Umbilical cord (tissue), 2 donors: ENCODE measurements around the gene SLX4. TPM values are rescaled to one million over a fixed set of nuclear protein-coding genes. Genes with fewer than 3 reads are reported as not detected.

ENCODE experiments used
- DNase-seq: peaks from one replicate; pipeline ENCODE4 v3.0.0-alpha.2; 2015; ENCODE audit warnings: low spot score
- total RNA-seq: library from RNA; depleted of rRNA; stranded (reverse); fragments of >200 nt; gene quantifications from one replicate; pipeline ENCODE4 v1.2.3, GENCODE V29; 2014; ENCODE audit warnings: low replicate concordance; ENCODE audit not compliant: insufficient read depth

SLX4 gene
- total RNA-seq, 1 donor from 2014 or later: 4.8 TPM

- no peak for DNase-seq
These were observed 9.6 kb downstream of the SLX4 start for GRCh38 chr16:3601614-3602319.

- DNase-seq: no peak
These were observed 11.5 kb downstream of the SLX4 start for GRCh38 chr16:3599922-3600321.

- no peak for DNase-seq
These were observed 12.3 kb downstream of the SLX4 start for GRCh38 chr16:3599121-3599520.

- no peak for DNase-seq
These were observed 13.2 kb downstream of the SLX4 start for GRCh38 chr16:3598236-3598635.

GRCh38 chr16:3597676-3598075, 13.7 kb downstream of the SLX4 start:
- DNase-seq: no peak

GRCh38 chr16:3597226-3597625, 14.2 kb downstream of the SLX4 start:
- DNase-seq: no peak

GRCh38 chr16:3596101-3596861, 15.1 kb downstream of the SLX4 start:
- DNase-seq: no peak

GRCh38 chr16:3595521-3596021, 15.8 kb downstream of the SLX4 start:
- DNase-seq: no peak

- no peak for DNase-seq
These were observed 16.3 kb downstream of the SLX4 start for GRCh38 chr16:3595110-3595486.

- DNase-seq: no peak
These were observed 16.9 kb downstream of the SLX4 start for GRCh38 chr16:3594316-3595109.

GRCh38 chr16:3592559-3592958, 18.8 kb downstream of the SLX4 start:
- no peak for DNase-seq

- DNase-seq: no peak
These were observed 19.4 kb downstream of the SLX4 start for GRCh38 chr16:3591991-3592390.

GRCh38 chr16:3591436-3591803, 20.0 kb downstream of the SLX4 start:
- DNase-seq: peak; percentile 26

- no peak for DNase-seq
These were observed 20.5 kb downstream of the SLX4 start for GRCh38 chr16:3590736-3591435.

- DNase-seq: no peak
These were observed 21.3 kb downstream of the SLX4 start for GRCh38 chr16:3589991-3590701.

GRCh38 chr16:3589441-3589921, 21.9 kb downstream of the SLX4 start:
- no peak for DNase-seq

GRCh38 chr16:3589001-3589400, 22.4 kb downstream of the SLX4 start:
- no peak for DNase-seq

GRCh38 chr16:3587547-3588110, 23.8 kb downstream of the SLX4 start:
- no peak for DNase-seq

GRCh38 chr16:3584412-3584811, 27.0 kb downstream of the SLX4 start:
- no peak for DNase-seq

GRCh38 chr16:3583303-3584038, 27.9 kb downstream of the SLX4 start:
- no peak for DNase-seq
